Measurements from ENCODE around the gene F2RL2.

Gene F2RL2

DNA sequence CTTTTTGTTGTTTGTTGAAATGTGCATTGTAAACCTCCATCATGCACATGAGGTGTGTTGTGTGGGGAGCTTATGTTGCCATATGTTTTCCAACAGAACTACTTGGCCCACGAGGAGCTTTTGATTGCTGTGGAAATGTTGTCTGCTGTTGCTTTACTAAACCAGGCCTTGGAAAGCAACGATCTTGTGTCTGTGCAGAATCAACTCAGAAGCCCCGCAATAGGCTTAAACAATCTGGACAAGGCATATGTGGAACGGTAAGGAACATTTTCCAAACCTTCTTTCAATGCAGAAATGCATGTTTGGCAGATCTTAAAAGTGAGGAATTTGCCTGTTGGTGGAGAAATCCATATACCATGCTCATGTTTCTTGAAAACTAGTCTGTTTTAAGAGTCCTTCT lies 22.5 kb downstream of the F2RL2 start:
- Histone ChIP-seq H3K9ac (ENCODE audit: low read length) (no peak overlapping the region), H3K36me3 (ENCODE audit: control insufficient read depth, low read depth, low read length) (no peaks in the 10 kb centered on the region), H3K4me1 (ENCODE audit: control insufficient read depth, low read depth, low read length) (no peaks in the 10 kb centered on the region), H3K9me3 (ENCODE audit: control insufficient read depth, low read depth, low read length) (no peaks in the 10 kb centered on the region), H3K27me3 (ENCODE audit: control insufficient read depth, insufficient read depth, low read length) (no peaks in the 10 kb centered on the region), H3K4me3 (ENCODE audit: low read length) (no peak overlapping the region), H3K27ac (ENCODE audit: low read length) (no peak overlapping the region)

DNA sequence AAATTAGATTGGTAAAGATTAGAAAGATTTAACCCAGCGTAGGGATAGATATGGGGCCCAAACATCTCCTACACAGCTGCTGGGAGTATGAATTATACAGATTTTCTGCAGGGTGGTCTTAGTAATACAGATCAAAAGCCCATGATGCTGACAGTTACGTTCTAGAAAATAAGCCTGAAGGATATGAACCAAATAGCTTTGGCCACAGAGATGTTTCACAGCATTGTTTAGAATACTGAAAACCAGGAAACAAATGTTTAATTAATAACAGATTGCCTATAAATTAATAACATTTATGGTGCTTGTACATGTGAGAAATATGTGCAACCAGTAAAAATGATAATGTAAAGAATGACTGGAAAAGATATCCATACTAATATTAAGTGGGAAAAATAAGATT lies 24.7 kb downstream of the F2RL2 start:
- Histone ChIP-seq H3K27ac (ENCODE audit: low read length) (no peak overlapping the region), H3K4me3 (ENCODE audit: low read length) (no peak overlapping the region), H3K9ac (ENCODE audit: low read length) (no peak overlapping the region), H3K36me3 (ENCODE audit: control insufficient read depth, low read depth, low read length) (no peaks in the 10 kb centered on the region), H3K27me3 (ENCODE audit: control insufficient read depth, insufficient read depth, low read length) (no peaks in the 10 kb centered on the region), H3K9me3 (ENCODE audit: control insufficient read depth, low read depth, low read length) (no peaks in the 10 kb centered on the region), H3K4me1 (ENCODE audit: control insufficient read depth, low read depth, low read length) (no peaks in the 10 kb centered on the region)

GRCh38 chr5:76595755-76596481 lies 27.3 kb downstream of the F2RL2 start:
- no peaks in the 10 kb centered on the region for H3K4me1 ChIP-seq (ENCODE audit: control insufficient read depth, low read depth, low read length)
- no peaks in the 10 kb centered on the region for H3K27me3 ChIP-seq (ENCODE audit: control insufficient read depth, insufficient read depth, low read length)
- H3K27ac ChIP-seq (ENCODE audit: low read length), result no peak overlapping the region
- no peak overlapping the region for H3K4me3 ChIP-seq (ENCODE audit: low read length)
- no peak overlapping the region for H3K9ac ChIP-seq (ENCODE audit: low read length)
- no peaks in the 10 kb centered on the region for H3K9me3 ChIP-seq (ENCODE audit: control insufficient read depth, low read depth, low read length)
- H3K36me3 ChIP-seq (ENCODE audit: control insufficient read depth, low read depth, low read length), result no peaks in the 10 kb centered on the region

DNA sequence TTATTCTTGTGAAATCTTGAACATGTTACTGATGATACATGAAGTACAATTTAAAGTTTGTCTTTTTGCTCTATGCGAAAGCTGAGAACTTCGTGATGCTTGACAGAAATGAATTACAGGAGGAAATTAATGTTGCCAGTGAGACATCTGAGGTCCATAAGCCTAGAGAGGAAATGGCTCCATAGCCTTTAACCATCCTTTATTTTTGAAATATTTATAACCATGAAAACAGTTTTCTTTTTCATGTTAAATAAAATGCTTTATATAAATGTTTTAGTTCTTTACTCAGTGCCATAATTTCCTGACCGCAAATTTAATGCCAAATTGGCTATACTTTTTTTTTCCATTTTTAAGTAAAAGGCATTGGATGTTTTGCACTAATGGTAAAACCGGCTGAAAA lies 29.1 kb downstream of the F2RL2 start:
- H3K27ac ChIP-seq (ENCODE audit: low read length), result no peak overlapping the region
- H3K9ac ChIP-seq (ENCODE audit: low read length), result no peak overlapping the region
- no peaks in the 10 kb centered on the region for H3K9me3 ChIP-seq (ENCODE audit: control insufficient read depth, low read depth, low read length)
- H3K4me3 ChIP-seq (ENCODE audit: low read length), result no peak overlapping the region
- no peaks in the 10 kb centered on the region for H3K36me3 ChIP-seq (ENCODE audit: control insufficient read depth, low read depth, low read length)
- no peaks in the 10 kb centered on the region for H3K4me1 ChIP-seq (ENCODE audit: control insufficient read depth, low read depth, low read length)
- H3K27me3 ChIP-seq (ENCODE audit: control insufficient read depth, insufficient read depth, low read length), result no peaks in the 10 kb centered on the region

GRCh38 chr5:76592692-76593091 lies 30.5 kb downstream of the F2RL2 start:
- Histone ChIP-seq H3K27ac (ENCODE audit: low read length) (no peak overlapping the region), H3K9me3 (ENCODE audit: control insufficient read depth, low read depth, low read length) (no peaks in the 10 kb centered on the region), H3K4me1 (ENCODE audit: control insufficient read depth, low read depth, low read length) (no peaks in the 10 kb centered on the region), H3K9ac (ENCODE audit: low read length) (no peak overlapping the region), H3K4me3 (ENCODE audit: low read length) (no peak overlapping the region), H3K36me3 (ENCODE audit: control insufficient read depth, low read depth, low read length) (no peaks in the 10 kb centered on the region), H3K27me3 (ENCODE audit: control insufficient read depth, insufficient read depth, low read length) (no peaks in the 10 kb centered on the region)

GRCh38 chr5:76591366-76591765 lies 31.8 kb downstream of the F2RL2 start:
- Histone ChIP-seq H3K4me3 (ENCODE audit: low read length) (no peak overlapping the region), H3K4me1 (ENCODE audit: control insufficient read depth, low read depth, low read length) (no peaks in the 10 kb centered on the region), H3K9me3 (ENCODE audit: control insufficient read depth, low read depth, low read length) (no peaks in the 10 kb centered on the region), H3K27ac (ENCODE audit: low read length) (no peak overlapping the region), H3K9ac (ENCODE audit: low read length) (no peak overlapping the region), H3K27me3 (ENCODE audit: control insufficient read depth, insufficient read depth, low read length) (no peaks in the 10 kb centered on the region), H3K36me3 (ENCODE audit: control insufficient read depth, low read depth, low read length) (no peaks in the 10 kb centered on the region)

- no peak overlapping the region for H3K27ac ChIP-seq (ENCODE audit: low read length)
- no peaks in the 10 kb centered on the region for H3K27me3 ChIP-seq (ENCODE audit: control insufficient read depth, insufficient read depth, low read length)
- H3K4me3 ChIP-seq (ENCODE audit: low read length), result no peak overlapping the region
- H3K9me3 ChIP-seq (ENCODE audit: control insufficient read depth, low read depth, low read length), result no peaks in the 10 kb centered on the region
- no peak overlapping the region for H3K9ac ChIP-seq (ENCODE audit: low read length)
- H3K36me3 ChIP-seq (ENCODE audit: control insufficient read depth, low read depth, low read length), result no peaks in the 10 kb centered on the region
- no peaks in the 10 kb centered on the region for H3K4me1 ChIP-seq (ENCODE audit: control insufficient read depth, low read depth, low read length)
Measured at GRCh38 chr5:76590027-76590426, 33.2 kb downstream of the F2RL2 start.

GRCh38 chr5:76586531-76586930 lies 36.7 kb downstream of the F2RL2 start:
- no peak overlapping the region for H3K27ac ChIP-seq (ENCODE audit: low read length)
- no peak overlapping the region for H3K4me3 ChIP-seq (ENCODE audit: low read length)
- no peak overlapping the region for H3K9ac ChIP-seq (ENCODE audit: low read length)
- no peaks in the 10 kb centered on the region for H3K9me3 ChIP-seq (ENCODE audit: control insufficient read depth, low read depth, low read length)
- no peaks in the 10 kb centered on the region for H3K36me3 ChIP-seq (ENCODE audit: control insufficient read depth, low read depth, low read length)
- no peaks in the 10 kb centered on the region for H3K27me3 ChIP-seq (ENCODE audit: control insufficient read depth, insufficient read depth, low read length)
- H3K4me1 ChIP-seq (ENCODE audit: control insufficient read depth, low read depth, low read length), result peaks cover 12% of the 10 kb centered on the region

GRCh38 chr5:76585783-76586217 lies 37.4 kb downstream of the F2RL2 start:
- no peak overlapping the region for H3K4me3 ChIP-seq (ENCODE audit: low read length)
- H3K4me1 ChIP-seq (ENCODE audit: control insufficient read depth, low read depth, low read length), result peaks cover 18% of the 10 kb centered on the region
- H3K36me3 ChIP-seq (ENCODE audit: control insufficient read depth, low read depth, low read length), result no peaks in the 10 kb centered on the region
- no peaks in the 10 kb centered on the region for H3K27me3 ChIP-seq (ENCODE audit: control insufficient read depth, insufficient read depth, low read length)
- no peaks in the 10 kb centered on the region for H3K9me3 ChIP-seq (ENCODE audit: control insufficient read depth, low read depth, low read length)
- no peak overlapping the region for H3K27ac ChIP-seq (ENCODE audit: low read length)
- no peak overlapping the region for H3K9ac ChIP-seq (ENCODE audit: low read length)

DNA sequence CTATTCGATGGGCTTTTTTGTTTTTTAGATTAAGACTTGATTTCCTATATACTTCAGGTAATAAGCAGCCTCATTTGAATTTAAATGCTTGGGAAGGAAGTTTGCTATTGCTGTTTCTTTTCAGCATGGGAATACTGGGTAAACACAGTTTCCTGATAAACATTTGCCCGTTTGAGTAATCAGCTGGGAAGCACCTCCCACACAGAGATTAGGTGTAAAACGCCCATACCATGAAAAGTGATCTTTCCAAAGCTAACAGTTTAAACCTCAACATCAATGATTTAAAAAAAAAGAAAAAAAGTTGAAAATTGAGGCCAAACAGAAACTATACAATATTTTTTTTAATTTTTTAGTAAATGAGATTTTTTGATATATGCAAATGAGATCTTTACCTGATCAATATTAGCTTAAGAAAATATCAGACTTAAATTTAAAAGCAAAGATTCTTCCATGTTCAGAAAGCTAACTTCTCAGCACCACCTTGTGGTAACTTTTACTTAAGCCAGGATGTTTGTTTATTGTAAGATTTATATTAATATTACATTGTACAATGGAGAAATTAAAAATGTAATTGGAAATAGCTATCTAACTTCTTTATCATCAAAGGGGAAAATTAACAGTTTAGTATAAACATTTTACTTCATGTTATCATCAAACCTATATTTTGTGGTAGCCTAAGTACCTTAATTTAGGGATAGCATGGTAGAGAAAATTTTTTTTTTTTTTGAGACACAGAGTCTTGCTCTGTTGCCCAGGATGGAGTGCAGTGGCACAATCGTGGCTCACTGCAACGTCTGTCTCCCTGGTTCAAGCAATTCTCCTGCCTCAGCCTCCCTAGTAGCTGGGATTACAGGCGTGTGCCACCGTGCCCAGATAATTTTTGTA lies 39.8 kb downstream of the F2RL2 start:
- Histone ChIP-seq H3K9me3 (ENCODE audit: control insufficient read depth, low read depth, low read length) (no peaks in the 10 kb centered on the region), H3K27ac (ENCODE audit: low read length) (no peak overlapping the region), H3K27me3 (ENCODE audit: control insufficient read depth, insufficient read depth, low read length) (no peaks in the 10 kb centered on the region), H3K4me1 (ENCODE audit: control insufficient read depth, low read depth, low read length) (peaks cover 18% of the 10 kb centered on the region), H3K36me3 (ENCODE audit: control insufficient read depth, low read depth, low read length) (no peaks in the 10 kb centered on the region), H3K4me3 (ENCODE audit: low read length) (no peak overlapping the region), H3K9ac (ENCODE audit: low read length) (no peak overlapping the region)

DNA sequence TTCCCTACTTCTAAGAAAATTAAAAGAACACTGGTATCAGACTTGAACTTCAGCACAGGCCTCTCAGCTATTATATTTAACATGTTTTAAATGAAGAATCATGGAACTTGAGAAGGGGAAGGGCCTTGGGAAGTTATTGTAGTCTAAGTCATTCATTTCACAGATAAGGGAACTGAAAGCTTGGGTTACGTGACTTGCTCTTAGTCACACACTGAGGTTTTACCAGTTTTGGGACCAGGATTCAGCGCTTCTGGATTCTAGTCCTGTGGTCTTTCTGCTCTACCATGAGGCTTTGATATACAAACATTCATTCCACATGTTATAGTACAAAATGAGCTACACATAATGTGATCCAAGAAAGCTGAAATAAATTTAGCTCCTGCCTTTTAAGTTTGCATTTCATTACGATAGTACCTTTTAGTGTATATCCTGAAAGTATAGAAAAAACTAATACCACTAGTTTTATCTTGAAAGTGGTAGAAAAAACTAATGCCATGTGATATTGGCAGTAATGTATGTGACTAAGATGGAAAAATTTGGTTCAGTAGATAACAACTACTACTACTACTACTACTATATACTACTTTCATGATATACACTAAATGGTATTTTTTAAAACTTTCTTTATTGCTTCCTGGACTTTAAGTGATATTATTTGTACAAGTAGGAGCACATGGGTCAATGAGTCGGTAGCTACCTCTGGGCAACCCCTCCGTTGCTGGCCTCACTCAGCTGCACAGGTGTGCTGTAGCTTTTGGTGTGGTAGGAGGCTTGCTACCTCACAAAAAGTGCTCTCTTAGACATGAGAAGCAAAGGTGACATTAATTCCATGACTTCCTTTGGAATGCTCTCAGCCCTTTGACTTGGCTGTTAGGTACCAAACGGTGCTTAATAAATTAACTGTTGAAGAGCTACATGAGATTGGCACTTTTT lies 40.7 kb downstream of the F2RL2 start:
- Histone ChIP-seq H3K36me3 (ENCODE audit: control insufficient read depth, low read depth, low read length) (no peaks in the 10 kb centered on the region), H3K9me3 (ENCODE audit: control insufficient read depth, low read depth, low read length) (no peaks in the 10 kb centered on the region), H3K9ac (ENCODE audit: low read length) (no peak overlapping the region), H3K27ac (ENCODE audit: low read length) (no peak overlapping the region), H3K27me3 (ENCODE audit: control insufficient read depth, insufficient read depth, low read length) (no peaks in the 10 kb centered on the region), H3K4me1 (ENCODE audit: control insufficient read depth, low read depth, low read length) (peaks cover 18% of the 10 kb centered on the region), H3K4me3 (ENCODE audit: low read length) (no peak overlapping the region)

Data from iPS-18a (cell line).